ENCODE data around the gene BTNL3.
"Not testable (repeated sequence)": the region's sequence is repeated elsewhere in the genome, so short reads cannot be mapped to it uniquely, and the experiment has no call there.

Gene BTNL3

DNA sequence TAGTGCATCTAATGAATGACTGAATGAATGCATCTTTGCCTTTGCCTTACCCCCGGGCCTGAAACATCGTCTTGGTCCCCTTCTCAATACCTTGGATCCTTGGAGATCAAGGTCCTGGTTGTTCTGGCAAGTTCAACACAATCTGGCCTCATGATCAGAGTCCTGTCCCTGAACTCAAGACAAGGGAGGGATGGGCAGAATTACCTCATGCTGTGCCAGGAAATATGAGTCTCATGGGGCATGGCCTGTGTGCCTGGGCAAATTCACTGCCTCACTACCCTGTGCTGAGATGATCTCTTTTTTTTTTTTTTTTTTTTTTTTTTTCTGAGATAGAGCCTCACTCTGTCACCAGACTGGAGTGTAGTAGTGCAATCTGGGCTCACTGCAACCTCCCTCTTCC is 630 bp upstream of the BTNL3 start:
- TF ChIP-seq, protein P1, sequence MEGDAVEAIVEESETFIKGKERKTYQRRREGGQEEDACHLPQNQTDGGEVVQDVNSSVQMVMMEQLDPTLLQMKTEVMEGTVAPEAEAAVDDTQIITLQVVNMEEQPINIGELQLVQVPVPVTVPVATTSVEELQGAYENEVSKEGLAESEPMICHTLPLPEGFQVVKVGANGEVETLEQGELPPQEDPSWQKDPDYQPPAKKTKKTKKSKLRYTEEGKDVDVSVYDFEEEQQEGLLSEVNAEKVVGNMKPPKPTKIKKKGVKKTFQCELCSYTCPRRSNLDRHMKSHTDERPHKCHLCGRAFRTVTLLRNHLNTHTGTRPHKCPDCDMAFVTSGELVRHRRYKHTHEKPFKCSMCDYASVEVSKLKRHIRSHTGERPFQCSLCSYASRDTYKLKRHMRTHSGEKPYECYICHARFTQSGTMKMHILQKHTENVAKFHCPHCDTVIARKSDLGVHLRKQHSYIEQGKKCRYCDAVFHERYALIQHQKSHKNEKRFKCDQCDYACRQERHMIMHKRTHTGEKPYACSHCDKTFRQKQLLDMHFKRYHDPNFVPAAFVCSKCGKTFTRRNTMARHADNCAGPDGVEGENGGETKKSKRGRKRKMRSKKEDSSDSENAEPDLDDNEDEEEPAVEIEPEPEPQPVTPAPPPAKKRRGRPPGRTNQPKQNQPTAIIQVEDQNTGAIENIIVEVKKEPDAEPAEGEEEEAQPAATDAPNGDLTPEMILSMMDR (IDR thresholded peaks at IDR 0.05; ENCODE audit: borderline replicate concordance, control extremely low read depth, extremely low read depth, insufficient read depth, missing control alignments) = no peak
- DNase-seq (ENCODE audit: low spot score) = no peak
- in situ Hi-C loops (cut with MboI; ENCODE audit: low sequenced_read_pairs, unreplicated experiment) = no loop called here

DNA sequence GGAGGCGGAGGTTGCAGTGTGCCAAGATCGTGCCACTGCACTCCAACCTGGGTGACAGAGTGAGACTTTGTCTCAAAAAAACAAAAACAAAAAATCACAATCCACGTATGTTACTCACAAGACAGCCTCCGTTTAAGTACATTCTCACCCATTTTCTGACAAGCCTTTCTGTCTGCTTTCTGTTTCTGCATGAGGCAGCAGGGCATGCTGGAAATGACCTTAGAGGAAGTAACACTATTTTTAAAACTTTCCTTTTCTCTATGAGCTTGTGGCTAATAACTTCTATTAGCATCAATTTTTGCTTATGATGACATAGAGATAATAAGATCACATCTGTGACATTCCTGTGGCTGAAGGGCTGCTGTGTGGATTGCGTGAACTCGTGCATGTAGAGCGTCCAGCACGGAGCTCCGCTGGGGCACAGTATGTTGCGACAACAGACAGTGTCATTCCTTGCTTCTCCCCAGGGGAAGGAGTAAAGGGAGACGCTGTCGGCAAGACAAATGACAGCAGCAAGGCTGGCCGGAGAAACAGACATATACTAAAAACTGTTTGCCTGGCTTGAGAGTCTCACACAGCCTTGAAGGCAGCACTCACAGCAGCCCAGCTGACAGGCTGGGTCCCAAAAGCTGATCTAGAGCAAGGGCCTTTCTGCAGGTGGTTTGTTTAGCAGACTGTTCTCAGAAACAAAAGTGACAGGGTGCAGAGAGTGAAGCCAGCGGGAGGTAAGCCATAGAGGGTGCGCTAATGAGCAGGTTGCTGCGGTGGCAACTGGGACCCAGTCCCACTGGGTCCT is 1.6 kb downstream of the BTNL3 start:
- TF ChIP-seq, protein P1 (IDR thresholded peaks at IDR 0.05; ENCODE audit: borderline replicate concordance, control extremely low read depth, extremely low read depth, insufficient read depth, missing control alignments) = no peak
- in situ Hi-C loops (cut with MboI; ENCODE audit: low sequenced_read_pairs, unreplicated experiment) = no loop called here
- DNase-seq (ENCODE audit: low spot score) = no peak

DNA sequence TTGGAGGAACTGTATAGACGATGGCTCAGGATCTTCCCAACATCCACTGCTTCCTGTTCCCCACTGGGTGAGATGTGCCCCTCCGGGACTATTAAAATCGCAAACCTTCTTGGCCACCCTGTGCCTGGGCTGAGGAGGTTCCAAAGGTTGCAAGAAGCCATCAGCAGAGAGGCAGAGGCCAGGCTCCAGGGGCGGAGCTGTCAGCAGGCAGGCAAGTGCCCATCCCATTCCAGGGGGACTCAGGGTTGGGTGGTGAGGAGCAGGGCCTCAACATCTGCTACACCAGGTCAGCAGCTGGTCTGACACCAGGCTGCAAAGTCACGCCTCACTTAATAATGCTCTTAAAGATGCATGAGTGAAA is 2.2 kb downstream of the BTNL3 start:
- in situ Hi-C loops (cut with MboI; ENCODE audit: low sequenced_read_pairs, unreplicated experiment) = no loop called here
- no peak for DNase-seq (ENCODE audit: low spot score)
- TF ChIP-seq, protein P1 (IDR thresholded peaks at IDR 0.05; ENCODE audit: borderline replicate concordance, control extremely low read depth, extremely low read depth, insufficient read depth, missing control alignments) = no peak

DNA sequence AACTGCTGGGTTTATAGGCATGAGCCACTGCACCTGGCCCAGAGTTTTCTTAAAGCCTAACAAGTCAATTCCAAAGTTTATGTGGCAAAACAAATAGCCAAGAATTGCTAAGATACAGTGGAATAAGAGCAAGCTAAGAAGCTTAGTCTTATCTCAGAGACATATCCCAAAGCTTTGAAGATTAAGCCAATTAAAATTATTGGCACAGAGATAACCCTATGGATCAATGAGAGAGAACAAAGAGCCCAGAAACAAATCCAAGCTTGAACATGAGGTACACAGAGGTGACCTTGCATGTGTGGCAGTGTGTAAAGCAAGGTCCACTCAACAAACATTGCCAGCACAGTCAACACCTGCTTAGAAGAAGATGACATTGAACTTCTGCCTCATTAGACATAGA is 13.3 kb downstream of the BTNL3 start:
- TF ChIP-seq, protein P1 (IDR thresholded peaks at IDR 0.05; ENCODE audit: borderline replicate concordance, control extremely low read depth, extremely low read depth, insufficient read depth, missing control alignments) = no peak
- DNase-seq (ENCODE audit: low spot score) = no peak
- in situ Hi-C loops (cut with MboI; ENCODE audit: low sequenced_read_pairs, unreplicated experiment) = loop anchor here (10.0 kb wide), 1 partner anchor 57 kb away; no protein-coding TSS in a partner anchor

DNA sequence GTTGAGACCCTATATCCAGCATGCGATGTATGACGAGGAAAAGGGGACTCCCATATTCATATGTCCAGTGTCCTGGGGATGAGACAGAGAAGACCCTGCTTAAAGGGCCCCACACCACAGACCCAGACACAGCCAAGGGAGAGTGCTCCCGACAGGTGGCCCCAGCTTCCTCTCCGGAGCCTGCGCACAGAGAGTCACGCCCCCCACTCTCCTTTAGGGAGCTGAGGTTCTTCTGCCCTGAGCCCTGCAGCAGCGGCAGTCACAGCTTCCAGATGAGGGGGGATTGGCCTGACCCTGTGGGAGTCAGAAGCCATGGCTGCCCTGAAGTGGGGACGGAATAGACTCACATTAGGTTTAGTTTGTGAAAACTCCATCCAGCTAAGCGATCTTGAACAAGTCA is 17.1 kb downstream of the BTNL3 start:
- in situ Hi-C loops (cut with MboI; ENCODE audit: low sequenced_read_pairs, unreplicated experiment) = loop anchor here (10.0 kb wide), 1 partner anchor 61 kb away; no protein-coding TSS in a partner anchor
- TF ChIP-seq, protein P1 (IDR thresholded peaks at IDR 0.05; ENCODE audit: borderline replicate concordance, control extremely low read depth, extremely low read depth, insufficient read depth, missing control alignments) = no peak
- no peak for DNase-seq (ENCODE audit: low spot score)

DNA sequence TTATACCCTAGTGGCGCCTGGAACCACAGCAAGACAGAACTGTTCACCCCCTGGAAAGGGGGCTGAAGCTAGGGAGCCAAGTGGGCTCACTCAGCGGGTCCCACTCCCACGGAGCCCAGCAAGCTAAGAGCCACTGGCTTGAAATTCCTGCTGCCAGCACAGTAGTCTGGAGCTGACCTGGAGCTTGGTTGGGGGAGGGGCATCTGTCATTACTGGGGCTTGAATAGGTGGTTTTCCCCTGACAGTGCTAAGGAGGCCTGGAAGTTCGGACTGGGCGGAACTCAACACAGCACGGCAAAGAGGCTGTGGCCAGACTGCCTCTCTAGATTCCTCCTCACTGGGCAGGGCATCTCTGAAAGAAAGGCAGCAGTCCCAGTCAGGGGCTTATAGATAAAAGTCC is 19.5 kb downstream of the BTNL3 start:
- no peak for DNase-seq (ENCODE audit: low spot score)
- in situ Hi-C loops (cut with MboI; ENCODE audit: low sequenced_read_pairs, unreplicated experiment) = loop anchor here (10.0 kb wide), 1 partner anchor 63 kb away; no protein-coding TSS in a partner anchor
- TF ChIP-seq, protein P1 (IDR thresholded peaks at IDR 0.05; ENCODE audit: borderline replicate concordance, control extremely low read depth, extremely low read depth, insufficient read depth, missing control alignments) = no peak

DNA sequence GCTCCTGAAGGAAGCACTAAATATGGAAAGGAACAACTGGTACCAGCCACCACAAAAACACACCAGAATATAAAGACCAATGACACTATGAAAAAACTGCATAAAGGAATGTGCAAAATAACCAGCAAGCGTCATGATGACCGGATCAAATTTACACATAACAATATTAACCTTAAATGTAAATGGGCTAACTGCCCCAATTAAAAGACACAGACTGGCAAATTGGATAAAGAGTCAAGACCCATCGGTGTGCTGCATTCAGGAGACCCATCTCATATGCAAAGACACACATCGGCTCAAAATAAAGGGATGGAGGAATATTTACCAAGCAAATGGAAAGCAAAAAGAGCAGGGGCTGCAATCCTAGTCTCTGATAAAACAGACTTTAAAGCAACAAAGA is 21.4 kb downstream of the BTNL3 start:
- in situ Hi-C loops (cut with MboI; ENCODE audit: low sequenced_read_pairs, unreplicated experiment); DNase-seq (ENCODE audit: low spot score): not testable (repeated sequence)

DNA sequence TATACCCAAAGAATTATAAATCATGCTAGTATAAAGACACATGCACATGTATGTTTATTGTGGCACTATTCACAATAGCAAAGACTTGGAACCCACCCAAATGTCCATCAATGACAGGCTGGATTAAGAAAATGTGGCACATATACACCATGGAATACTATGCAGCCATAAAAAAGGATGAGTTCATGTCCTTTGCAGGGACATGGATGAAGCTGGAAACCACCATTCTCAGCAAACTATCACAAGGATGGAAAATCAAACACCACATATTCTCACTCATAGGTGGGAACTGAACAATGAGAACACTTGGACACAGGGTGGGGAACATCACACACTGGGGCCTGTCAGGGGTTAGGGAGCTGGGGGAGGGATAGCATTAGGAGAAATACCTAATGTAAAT is 26.0 kb downstream of the BTNL3 start:
- in situ Hi-C loops (cut with MboI; ENCODE audit: low sequenced_read_pairs, unreplicated experiment) = not testable (repeated sequence)

DNA sequence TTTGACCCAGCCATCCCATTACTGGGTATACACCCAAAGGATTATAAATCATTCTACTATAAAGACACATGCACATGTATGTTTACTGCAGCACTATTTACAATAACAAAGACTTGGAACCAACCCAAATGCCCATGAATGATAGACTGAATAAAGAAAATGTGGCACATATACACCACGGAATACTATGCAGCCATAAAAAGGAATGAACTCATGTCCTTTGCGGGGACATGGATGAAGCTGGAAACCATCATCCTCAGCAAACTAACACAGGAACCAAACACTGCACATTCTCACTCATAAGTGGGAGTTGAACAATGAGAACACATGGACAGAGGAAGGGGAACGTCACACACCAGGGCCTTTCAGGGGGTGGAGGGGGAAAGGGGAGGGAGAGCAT is 28.8 kb downstream of the BTNL3 start:
- DNase-seq (ENCODE audit: low spot score); in situ Hi-C loops (cut with MboI; ENCODE audit: low sequenced_read_pairs, unreplicated experiment): not testable (repeated sequence)

More for the DNA sequence above, 26.0 kb downstream of the BTNL3 start:
- DNase-seq (ENCODE audit: low spot score) = not testable (repeated sequence)
